ENCODE results near the gene DDX1. TPM values are rescaled to one million over a fixed set of nuclear protein-coding genes. Genes with fewer than 3 reads are reported as not detected.

Gene DDX1
- total RNA-seq, 1 experiment from 2014 or later = 193 TPM

DNA sequence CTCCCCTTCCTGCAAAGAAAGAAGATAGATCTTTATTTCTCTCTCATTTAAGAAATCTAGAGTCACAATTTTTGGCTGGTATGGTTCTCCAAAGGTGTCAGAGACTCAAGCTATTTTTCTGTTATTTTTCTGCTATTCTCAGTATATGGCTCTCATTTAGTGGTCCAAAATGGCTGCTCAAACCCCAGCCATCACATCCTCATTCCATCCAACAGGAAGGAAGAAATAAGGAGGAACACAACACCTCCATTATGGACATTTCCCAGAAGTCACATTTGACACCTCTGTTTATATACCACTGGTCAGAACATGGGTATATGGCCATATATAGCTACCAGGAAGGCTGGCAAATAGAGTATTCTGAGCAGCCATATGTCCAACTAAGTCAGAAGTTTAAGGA lies 7.4 kb upstream of the DDX1 start:
- in situ Hi-C loops (cut with HindIII; ENCODE audit: low pct_unique_long_range_greater_than_20kb, low sequenced_read_pairs) = no loop called here
- DNase-seq (ENCODE audit: low read depth, low spot score) = no peak

DNA sequence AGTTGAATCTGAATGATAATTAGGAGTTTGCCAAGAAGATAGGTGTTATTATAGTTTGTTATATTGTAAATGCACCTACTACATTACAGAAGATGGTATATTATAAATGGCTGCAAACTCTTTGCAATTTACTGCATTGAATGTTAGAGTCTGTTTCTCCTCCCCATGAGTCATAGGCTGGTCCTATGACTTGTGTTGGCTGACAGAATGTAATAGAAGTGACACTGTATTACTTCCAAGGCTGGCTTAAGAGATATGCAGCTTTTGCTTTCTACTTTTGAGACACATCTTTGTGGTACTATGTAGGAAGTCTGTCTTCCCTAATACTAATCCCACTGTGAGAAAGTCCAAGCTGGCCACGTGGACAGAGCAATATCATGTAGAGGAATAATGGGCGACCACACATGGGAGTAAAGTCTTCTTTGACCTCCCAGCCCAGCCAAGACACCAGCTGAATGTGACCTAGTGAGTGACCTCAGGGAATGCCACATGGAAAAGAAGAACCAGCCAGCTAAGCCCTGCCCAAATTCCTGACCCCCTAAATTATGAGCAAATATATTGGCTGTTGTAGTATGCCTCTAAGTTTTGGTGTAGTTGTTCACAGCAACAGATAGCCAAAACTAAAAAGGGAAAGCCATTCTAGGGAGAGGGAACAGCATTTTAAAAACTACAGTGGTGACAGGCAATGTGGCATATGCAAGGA lies 6.8 kb upstream of the DDX1 start:
- peak; percentile 60 for DNase-seq (ENCODE audit: low read depth, low spot score)
- in situ Hi-C loops (cut with HindIII; ENCODE audit: low pct_unique_long_range_greater_than_20kb, low sequenced_read_pairs) = no loop called here

DNA sequence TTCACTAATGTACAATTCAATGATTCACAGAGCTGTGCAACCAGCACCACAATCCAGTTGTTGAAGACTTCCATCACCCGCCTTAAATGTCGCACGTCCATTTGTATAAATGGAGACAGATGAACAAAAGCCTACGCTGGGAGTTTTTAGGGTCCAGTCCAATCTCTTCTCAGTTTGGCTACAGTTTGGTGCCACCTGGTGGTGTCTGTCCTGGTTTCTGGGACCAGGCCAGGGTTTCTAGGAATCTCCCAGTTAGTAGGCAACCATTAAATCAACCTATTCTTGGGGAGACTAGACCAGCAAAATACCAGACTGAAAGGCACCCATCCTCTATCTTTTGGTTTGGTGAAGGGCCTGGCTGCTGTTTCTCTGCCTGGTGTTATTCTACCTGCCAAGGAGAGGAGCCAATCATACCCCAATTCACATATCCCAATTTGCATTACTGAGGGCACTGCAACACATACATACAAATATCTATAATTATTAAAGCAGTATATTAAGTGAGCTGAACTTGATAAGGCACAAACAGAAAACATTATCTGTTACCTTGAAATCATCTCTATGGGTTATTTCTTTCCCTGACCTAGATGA lies 3.2 kb upstream of the DDX1 start:
- in situ Hi-C loops (cut with HindIII; ENCODE audit: low pct_unique_long_range_greater_than_20kb, low sequenced_read_pairs) = no loop called here
- DNase-seq (ENCODE audit: low read depth, low spot score) = peak; percentile 81

DNA sequence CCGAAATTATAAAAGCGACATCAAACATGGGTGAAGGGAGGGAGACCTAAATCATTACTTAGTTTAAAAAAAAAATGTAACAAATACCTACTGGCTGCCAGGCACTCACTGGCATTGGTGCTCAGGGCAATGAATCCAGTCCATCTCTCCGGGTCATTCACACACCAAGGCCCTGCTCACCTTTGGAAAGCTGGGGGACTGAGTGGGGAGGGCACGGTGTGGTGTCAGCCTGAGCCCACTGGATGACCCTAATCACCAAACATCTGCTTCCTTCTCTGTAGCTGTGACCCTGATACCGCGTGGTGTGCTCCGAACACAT lies 336 bp upstream of the DDX1 start:
- no peak for DNase-seq (ENCODE audit: low read depth, low spot score)
- in situ Hi-C loops (cut with HindIII; ENCODE audit: low pct_unique_long_range_greater_than_20kb, low sequenced_read_pairs) = no loop called here

DNA sequence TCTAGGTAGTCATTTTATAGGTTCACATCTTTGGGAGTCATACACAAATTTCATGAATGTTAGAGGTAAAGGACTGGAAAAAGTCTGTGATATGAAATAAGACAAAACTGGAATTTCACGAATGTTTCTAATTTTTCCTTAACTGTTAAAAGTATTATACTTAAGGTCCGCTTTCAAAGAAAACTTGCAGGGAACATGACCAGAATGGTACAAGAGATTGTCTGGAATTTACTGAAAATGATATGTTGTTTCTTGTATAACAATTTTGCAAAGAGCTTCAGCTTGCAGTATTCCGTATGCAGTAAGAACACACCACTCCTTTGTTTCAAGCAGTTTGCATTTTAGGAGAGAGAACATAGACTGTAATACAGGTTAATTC lies 1.6 kb downstream of the DDX1 start:
- in situ Hi-C loops (cut with HindIII; ENCODE audit: low pct_unique_long_range_greater_than_20kb, low sequenced_read_pairs) = no loop called here
- no peak for DNase-seq (ENCODE audit: low read depth, low spot score)

DNA sequence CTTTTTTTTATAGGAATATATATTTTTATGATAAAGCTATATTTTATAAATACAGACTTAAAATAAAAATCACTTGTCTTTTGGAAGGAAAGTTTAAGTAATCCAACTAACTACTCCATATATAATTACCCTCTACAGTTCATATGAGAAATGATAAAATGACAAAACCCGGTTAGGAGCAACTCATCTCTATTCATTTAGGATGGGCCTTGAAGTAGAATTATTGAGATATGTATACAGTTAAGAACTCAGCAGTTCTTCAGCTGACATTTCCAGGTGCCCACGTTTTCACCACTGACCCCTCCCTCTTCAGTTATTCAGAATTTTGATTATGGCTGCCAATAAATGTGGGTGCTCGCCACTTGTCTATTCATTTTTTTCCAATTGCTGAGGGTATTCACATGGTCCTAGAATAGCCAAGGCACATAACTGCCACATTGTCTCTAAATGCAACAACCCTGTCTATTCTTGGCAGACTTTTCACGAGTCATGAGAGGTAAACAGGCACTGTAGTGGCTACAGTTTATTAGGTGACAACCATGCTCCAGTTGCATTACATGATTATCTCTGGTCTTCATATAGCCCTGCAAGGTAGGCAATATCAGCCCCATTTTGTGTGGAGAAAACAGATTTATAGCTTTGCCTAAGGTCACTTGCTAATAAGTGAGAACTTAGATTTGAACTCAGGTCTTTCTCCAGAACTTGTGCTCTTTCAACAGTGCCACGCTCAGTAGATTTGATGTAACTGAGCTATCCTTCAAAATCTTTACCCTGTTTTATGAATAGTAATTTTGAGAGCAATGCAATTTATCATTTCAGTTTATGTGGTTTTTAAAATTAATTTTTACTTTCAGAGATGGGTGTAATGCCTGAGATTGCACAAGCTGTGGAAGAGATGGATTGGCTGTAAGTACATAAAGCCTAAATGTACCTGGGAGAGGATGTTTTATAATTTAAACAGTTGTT lies 2.9 kb downstream of the DDX1 start:
- in situ Hi-C loops (cut with HindIII; ENCODE audit: low pct_unique_long_range_greater_than_20kb, low sequenced_read_pairs) = no loop called here
- DNase-seq (ENCODE audit: low read depth, low spot score) = peak; percentile 64

DNA sequence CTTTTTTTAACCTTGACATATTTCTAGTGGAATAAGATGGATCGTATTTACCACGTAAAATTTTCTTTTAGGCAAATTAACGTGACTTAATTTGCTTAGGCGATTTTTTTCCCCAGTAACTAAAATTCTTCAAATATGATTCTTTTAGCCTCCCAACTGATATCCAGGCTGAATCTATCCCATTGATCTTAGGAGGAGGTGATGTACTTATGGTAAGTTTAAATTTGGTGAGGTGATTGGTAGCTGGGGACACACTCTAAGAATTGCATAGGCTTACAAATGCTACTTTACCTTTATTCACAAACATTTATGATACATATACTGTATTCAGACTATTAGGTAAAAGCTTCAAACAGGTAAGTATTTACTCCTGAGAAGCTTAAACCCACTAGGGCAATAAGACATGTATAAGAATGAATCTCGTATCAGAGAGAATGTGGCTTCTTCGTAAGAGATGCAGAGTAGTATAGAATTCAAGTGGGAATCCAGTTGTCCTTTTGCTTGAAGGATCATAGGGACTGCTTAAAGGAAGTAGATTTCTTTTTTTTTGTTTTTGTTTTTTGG lies 3.8 kb downstream of the DDX1 start:
- DNase-seq (ENCODE audit: low read depth, low spot score) = no peak
- in situ Hi-C loops (cut with HindIII; ENCODE audit: low pct_unique_long_range_greater_than_20kb, low sequenced_read_pairs) = no loop called here

DNA sequence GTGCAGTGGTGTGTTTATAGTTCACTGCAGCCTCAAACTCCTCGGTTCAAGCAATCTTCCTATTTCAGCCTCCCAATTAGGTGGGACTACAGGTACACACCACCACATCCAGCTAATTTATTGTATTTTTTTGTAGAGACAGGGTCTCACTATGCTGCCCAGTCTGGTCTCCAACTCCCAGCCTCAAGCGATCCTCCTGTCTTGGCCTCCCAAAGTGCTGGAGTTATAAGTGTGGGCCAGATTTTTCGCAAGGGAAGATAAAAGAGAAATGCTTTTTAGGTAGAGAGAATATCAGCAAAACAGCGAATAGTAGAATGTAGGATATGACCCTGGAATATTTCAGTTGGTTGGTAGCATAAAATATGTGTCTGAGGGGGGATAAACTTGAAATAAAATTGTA lies 4.3 kb downstream of the DDX1 start:
- in situ Hi-C loops (cut with HindIII; ENCODE audit: low pct_unique_long_range_greater_than_20kb, low sequenced_read_pairs) = no loop called here
- DNase-seq (ENCODE audit: low read depth, low spot score) = no peak

DNA sequence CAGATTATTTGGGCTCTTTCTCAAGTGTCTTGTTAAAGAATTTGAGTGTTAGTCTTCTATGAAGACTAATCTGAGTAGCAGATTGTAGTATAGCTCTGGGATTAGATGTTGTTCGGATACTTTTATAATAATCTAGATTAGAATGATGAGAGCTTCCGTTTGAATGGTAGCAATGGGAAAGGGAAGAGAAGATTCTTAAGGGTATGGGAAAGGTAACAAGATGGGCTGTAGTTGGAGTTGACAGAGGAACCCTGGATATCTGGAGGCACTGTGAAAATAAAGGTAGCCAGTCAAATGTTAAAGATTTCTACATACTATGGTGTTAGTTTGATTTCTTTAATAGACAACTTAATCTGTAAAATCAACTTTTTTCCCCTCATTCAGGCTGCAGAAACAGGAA lies 4.7 kb downstream of the DDX1 start:
- in situ Hi-C loops (cut with HindIII; ENCODE audit: low pct_unique_long_range_greater_than_20kb, low sequenced_read_pairs) = no loop called here

DNA sequence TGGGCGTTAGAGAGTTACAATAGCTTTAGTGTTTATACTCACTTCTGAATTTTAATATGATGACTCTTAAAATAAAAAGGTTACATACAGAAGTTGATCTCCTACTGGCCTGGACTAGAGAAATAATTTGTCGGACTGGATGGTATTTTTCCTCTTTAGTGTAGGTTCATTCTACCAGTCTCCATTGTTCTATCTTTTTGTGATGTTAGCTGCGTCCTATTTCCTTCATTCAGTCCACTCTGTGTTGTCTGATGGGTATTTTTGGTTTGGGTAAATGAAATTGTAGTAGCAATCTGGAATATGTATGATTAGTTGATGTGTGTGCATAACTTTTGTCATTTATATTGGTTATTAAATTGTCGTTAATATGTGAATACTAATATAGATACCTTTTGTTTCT lies 5.3 kb downstream of the DDX1 start:
- in situ Hi-C loops (cut with HindIII; ENCODE audit: low pct_unique_long_range_greater_than_20kb, low sequenced_read_pairs) = no loop called here
- DNase-seq (ENCODE audit: low read depth, low spot score) = no peak

More for the DNA sequence above, 4.7 kb downstream of the DDX1 start:
- no peak for DNase-seq (ENCODE audit: low read depth, low spot score)

DNA sequence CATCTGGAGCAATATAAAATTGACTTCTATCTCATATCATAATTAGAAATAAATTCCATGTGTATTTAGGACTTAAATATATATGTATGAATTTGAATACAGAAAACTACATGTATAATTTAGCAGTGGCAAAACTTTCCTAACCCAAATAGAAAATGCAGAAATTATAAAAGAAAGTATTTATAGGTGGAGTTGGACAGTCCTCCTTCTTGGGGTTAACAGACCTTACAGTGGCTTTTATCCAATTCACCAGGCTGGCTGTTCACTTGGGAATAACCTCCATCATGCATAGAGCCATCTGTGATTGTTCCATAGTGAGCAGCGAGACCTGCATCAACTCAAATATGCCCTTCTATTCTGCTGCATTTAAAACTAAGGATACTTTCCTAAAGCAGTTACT lies 8.3 kb downstream of the DDX1 start:
- DNase-seq (ENCODE audit: low read depth, low spot score) = no peak
- in situ Hi-C loops (cut with HindIII; ENCODE audit: low pct_unique_long_range_greater_than_20kb, low sequenced_read_pairs) = no loop called here

DNA sequence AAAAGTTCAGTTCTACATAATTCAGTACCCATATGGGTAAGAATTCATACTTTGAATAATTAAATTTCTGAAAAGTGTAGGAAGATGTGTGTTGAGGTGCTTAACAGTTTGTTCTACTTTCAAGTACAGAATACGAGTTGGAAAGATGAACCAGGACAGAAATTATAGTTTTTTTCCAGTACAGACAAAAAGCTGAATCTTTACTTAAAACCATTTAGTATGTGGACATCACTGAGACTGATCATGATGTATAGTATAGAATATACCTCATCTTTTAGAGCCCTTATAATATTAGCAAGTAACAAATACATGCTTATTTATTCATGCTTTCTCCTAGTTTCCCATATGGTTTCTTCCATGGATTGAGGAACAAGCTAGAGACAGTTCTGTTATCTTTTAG lies 10.0 kb downstream of the DDX1 start:
- in situ Hi-C loops (cut with HindIII; ENCODE audit: low pct_unique_long_range_greater_than_20kb, low sequenced_read_pairs) = no loop called here
- no peak for DNase-seq (ENCODE audit: low read depth, low spot score)

DNA sequence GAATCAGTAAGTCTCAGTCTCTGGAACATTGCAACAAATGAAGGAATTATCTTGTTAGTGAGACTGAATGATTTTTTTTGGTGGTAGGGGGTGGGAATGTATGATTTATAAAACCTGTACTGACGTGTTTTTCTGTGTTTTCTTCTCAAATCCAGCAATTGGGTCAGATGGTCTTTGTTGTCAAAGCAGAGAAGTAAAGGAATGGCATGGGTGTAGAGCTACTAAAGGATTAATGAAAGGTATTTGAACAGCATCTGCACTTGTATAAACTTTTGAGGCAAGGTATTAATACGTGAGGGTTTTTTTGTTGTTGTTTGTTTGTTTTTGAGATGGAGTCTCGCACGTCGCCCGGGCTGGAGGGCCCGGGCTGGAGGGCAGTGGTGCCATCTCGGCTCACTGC lies 10.7 kb downstream of the DDX1 start:
- in situ Hi-C loops (cut with HindIII; ENCODE audit: low pct_unique_long_range_greater_than_20kb, low sequenced_read_pairs) = no loop called here
- no peak for DNase-seq (ENCODE audit: low read depth, low spot score)

DNA sequence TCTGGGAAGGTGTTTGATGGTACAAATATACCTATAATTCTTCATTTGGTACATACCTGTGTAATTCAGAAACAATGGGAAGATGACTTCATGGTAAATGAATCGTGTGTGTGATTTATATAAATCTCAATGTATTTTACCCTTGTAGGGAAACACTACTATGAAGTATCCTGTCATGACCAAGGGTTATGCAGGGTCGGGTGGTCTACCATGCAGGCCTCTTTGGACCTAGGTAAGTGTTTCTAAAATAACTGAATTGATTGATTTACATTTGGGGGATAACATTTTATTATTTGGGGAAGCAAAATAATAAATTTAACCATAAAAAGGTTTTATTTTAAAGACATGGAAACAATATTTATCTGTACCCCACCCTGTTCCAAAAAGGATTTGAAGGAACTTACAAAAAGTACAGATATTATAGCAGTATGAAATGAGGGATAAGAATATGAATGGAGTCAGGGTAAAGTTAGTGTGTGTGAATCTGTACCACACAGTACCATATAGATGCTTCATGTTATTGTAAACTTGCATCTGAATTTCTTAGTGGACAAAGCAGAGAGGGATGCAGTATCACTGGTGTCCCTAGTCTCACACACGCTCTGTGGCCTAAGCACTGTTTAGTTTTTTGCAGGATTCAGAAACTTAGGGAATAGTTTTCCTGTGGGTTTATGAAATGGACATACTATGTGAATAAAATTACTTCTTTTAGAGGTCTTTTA lies 11.5 kb downstream of the DDX1 start:
- in situ Hi-C loops (cut with HindIII; ENCODE audit: low pct_unique_long_range_greater_than_20kb, low sequenced_read_pairs) = no loop called here
- DNase-seq (ENCODE audit: low read depth, low spot score) = no peak

DNA sequence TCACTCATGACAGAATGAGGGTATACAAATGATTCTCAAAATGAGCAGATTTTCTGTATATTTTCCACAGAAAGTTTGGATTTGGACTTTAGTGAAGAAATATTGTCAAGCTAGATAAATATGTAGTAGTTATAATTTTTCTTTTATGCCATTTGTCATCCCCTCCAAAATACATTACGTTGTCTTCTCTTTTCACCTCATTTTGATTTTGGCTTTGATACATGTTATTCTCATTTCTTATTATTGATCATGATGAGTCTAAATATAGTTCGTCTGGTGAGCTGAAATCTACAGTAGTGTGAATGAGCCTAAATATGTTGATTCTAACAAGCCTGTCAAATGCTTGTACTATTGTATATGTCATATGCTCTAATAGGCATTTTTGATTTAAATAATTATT lies 12.3 kb downstream of the DDX1 start:
- in situ Hi-C loops (cut with HindIII; ENCODE audit: low pct_unique_long_range_greater_than_20kb, low sequenced_read_pairs) = no loop called here
- no peak for DNase-seq (ENCODE audit: low read depth, low spot score)

DNA sequence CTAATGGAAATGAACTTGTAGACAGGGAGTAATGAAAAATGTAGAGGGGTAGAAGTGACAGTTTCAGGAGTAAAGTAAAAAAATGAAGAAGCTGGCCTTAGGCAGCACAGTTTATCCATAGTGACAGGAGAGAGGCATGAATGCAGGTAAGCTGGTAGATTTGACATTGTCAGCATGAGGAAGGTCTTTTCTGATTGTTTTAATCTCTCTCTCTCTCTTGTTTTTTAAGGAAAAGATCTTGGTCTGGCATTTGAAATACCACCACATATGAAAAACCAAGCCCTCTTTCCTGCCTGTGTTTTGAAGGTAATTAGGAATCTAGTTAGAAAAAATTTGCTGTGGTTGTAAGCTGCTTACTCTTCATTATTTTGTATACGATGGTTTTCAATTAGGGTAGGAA lies 14.1 kb downstream of the DDX1 start:
- in situ Hi-C loops (cut with HindIII; ENCODE audit: low pct_unique_long_range_greater_than_20kb, low sequenced_read_pairs) = no loop called here
- DNase-seq (ENCODE audit: low read depth, low spot score) = no peak

DNA sequence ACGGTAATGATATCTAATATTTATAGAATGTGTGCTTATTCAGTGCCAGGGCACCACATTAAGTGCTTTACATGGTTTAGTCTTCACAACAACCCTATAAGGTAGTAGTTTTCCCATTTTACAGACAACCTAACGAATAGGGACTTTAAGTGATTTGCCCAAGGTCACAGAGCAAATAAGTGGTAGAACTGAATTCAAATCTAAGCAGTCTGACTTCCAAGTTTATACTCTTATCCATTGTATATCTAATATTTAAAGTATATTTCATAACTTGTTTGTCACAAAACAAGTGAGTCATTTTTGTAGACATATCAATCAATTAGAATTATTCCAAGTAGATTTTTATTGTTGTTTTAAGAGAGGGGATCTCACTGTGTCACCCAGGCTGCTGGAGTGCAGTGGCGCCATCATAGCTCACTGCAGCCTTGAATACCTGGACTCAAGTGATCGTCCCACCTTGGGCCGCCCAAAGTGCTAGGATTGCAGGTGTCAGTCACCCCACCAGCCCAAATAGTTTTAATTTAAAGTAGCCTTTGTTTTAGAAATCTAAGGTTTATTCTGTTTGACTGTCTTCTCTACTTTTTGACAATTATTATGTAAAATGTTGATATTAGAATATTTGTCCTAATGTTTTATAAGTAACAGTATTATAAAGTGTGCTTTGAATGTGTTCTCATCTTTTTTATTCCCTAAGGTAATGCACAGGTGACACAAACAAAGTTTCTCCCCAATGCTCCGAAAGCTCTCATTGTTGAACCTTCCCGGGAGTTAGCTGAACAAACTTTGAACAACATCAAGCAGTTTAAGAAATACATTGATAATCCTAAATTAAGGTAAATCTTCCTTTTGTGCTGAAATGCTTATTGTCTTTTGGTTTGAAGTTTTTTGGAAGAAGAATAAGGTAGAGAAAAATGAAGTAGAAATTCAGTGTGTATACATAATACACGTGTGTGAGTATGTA lies 15.1 kb downstream of the DDX1 start:
- no peak for DNase-seq (ENCODE audit: low read depth, low spot score)
- in situ Hi-C loops (cut with HindIII; ENCODE audit: low pct_unique_long_range_greater_than_20kb, low sequenced_read_pairs) = no loop called here

Measured in SK-MEL-5 (cell line).